ENCODE results near the gene SBSN.

SBSN gene

DNA sequence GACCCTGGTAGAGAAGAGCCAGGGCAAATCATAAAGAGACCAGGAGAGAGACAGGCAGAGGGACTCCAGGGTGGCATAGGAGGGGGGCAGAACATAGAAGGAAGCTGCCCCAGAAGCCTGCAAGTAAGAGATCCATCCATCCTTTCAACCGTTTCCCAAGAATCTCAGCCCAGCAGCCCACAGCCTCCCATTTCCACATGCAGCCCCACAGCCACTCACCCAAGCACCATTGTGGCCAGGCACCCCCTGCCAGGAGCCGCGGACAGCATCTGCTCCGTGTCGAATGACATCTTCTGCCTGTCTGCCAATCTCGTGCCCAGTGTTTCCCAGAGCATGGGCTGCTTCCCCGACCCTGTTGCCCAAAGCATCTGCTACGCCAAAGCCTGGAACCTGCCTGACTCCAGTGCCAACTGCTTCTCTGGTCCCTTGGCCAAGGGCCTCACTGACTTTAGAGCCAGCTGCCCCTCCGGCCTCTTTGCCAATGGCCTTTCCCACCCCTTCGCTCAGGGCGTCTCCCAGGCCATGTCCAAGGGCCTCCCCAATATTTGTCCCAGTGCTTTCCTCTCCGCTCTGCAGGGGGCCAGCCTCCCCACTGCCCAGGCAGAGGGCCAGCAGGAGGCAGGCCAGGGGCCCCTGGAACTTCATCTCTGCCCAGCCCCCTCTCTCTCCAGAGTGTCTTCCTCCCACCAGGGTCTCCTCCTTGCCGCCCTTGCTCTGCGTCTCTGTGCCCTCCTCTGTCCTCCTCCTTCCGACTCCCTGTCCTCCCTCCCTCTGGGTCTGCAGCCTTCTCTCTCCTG, 15.1 kb downstream of the SBSN start:
- no peak overlapping the region for H3K4me3 ChIP-seq (replicated peaks; ENCODE audit: low read depth, low read length)
- TF ChIP-seq, protein P1, sequence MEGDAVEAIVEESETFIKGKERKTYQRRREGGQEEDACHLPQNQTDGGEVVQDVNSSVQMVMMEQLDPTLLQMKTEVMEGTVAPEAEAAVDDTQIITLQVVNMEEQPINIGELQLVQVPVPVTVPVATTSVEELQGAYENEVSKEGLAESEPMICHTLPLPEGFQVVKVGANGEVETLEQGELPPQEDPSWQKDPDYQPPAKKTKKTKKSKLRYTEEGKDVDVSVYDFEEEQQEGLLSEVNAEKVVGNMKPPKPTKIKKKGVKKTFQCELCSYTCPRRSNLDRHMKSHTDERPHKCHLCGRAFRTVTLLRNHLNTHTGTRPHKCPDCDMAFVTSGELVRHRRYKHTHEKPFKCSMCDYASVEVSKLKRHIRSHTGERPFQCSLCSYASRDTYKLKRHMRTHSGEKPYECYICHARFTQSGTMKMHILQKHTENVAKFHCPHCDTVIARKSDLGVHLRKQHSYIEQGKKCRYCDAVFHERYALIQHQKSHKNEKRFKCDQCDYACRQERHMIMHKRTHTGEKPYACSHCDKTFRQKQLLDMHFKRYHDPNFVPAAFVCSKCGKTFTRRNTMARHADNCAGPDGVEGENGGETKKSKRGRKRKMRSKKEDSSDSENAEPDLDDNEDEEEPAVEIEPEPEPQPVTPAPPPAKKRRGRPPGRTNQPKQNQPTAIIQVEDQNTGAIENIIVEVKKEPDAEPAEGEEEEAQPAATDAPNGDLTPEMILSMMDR (IDR thresholded peaks at IDR 0.05; ENCODE audit: low read depth, low read length, missing control alignments): no peak
- no peak for DNase-seq (ENCODE audit: extremely low read depth, low read depth)

GRCh38 chr19:35511337-35511736, 16.8 kb downstream of the SBSN start:
- TF ChIP-seq, protein P1 (IDR thresholded peaks at IDR 0.05; ENCODE audit: low read depth, low read length, missing control alignments): no peak
- no peak overlapping the region for H3K4me3 ChIP-seq (replicated peaks; ENCODE audit: low read depth, low read length)
- DNase-seq (ENCODE audit: extremely low read depth, low read depth): no peak

DNA sequence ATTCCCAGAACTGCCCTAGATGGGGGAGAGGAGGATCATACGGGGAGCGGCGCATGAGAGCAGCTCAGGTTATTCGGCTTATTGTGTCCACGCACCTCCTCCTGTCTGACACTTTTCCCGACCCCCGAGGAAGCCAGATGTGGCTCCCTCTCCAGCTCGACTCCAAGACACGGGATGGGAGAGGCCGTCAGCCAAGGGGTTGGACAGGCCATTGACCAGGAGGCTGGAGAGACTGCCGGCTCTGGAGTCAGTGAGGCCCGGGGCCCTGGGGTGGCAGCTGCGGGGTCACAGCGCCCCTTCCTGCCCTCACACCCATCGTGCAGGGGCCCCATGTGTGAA, 17.5 kb downstream of the SBSN start:
- DNase-seq (ENCODE audit: extremely low read depth, low read depth): no peak
- TF ChIP-seq, protein P1 (IDR thresholded peaks at IDR 0.05; ENCODE audit: low read depth, low read length, missing control alignments): no peak
- H3K4me3 ChIP-seq (replicated peaks; ENCODE audit: low read depth, low read length): no peak overlapping the region

- TF ChIP-seq, protein P1 (IDR thresholded peaks at IDR 0.05; ENCODE audit: low read depth, low read length, missing control alignments): peak; percentile 94
- DNase-seq (ENCODE audit: extremely low read depth, low read depth): no peak
- H3K4me3 ChIP-seq (replicated peaks; ENCODE audit: low read depth, low read length): 0 out of 2 replicates have a peak overlapping the region, but pooled peaks have one; percentile 13
Measured at GRCh38 chr19:35509861-35510625, 18.1 kb downstream of the SBSN start.

DNA sequence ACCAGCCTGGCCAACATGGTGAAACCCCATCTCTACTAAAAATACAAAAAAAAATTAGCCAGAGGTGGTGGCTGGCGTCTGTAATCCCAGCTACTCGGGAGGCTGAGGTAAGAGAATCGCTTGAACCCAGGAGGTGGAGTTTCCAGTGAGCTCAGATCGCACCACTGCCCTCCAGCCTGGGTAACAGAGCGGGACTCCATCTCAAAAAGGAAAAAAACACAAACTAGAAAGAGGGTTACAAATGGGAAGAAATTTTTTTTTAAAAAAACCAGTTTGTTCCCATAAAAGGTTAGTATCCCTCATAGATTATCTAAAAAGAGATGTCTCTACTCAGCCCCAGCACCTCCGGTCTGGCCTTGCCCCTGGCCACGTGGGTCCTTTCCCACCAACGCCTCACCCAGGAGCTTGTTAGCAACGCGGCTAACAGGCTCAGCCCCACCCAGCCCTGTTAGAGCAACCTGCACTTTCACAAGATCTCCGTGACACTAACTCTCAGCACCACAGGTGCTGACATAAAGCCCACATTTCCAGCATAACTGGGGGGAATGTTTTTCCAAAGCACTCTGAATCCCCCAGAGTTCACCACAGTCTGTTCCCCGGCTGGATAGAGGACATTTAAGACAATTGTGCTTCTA, 19.0 kb downstream of the SBSN start:
- TF ChIP-seq, protein P1 (IDR thresholded peaks at IDR 0.05; ENCODE audit: low read depth, low read length, missing control alignments): no peak
- no peak for DNase-seq (ENCODE audit: extremely low read depth, low read depth)
- H3K4me3 ChIP-seq (replicated peaks; ENCODE audit: low read depth, low read length): no peak overlapping the region

- no peak for DNase-seq (ENCODE audit: extremely low read depth, low read depth)
- TF ChIP-seq, protein P1 (IDR thresholded peaks at IDR 0.05; ENCODE audit: low read depth, low read length, missing control alignments): no peak
- no peak overlapping the region for H3K4me3 ChIP-seq (replicated peaks; ENCODE audit: low read depth, low read length)
Measured at GRCh38 chr19:35508129-35508528, 20.0 kb downstream of the SBSN start.
